ENCODE measurements around the gene GUCA2B.
A peak's percentile ranks its signal among the peaks of the same experiment; 100 is the strongest.

GUCA2B gene

GRCh38 chr1:42142894-42143675 is 10.1 kb upstream of the GUCA2B start:
- no peak for DNase-seq (ENCODE audit: extremely low read depth in 1 of 2, low read depth in 1 of 2)

- DNase-seq (ENCODE audit: extremely low read depth in 1 of 2, low read depth in 1 of 2) = no peak
Measured at GRCh38 chr1:42143896-42144710, 9.1 kb upstream of the GUCA2B start.

- no peak for DNase-seq (ENCODE audit: extremely low read depth in 1 of 2, low read depth in 1 of 2)
Measured at GRCh38 chr1:42144711-42145388, 8.4 kb upstream of the GUCA2B start.

- no peak for DNase-seq (ENCODE audit: extremely low read depth in 1 of 2, low read depth in 1 of 2)
Measured at GRCh38 chr1:42145389-42145716, 7.9 kb upstream of the GUCA2B start.

GRCh38 chr1:42145764-42146625 is 7.2 kb upstream of the GUCA2B start:
- DNase-seq (ENCODE audit: extremely low read depth in 1 of 2, low read depth in 1 of 2) = no peak

GRCh38 chr1:42146626-42147320 is 6.4 kb upstream of the GUCA2B start:
- peak; percentile 4 to 43 for DNase-seq (ENCODE audit: extremely low read depth in 1 of 2, low read depth in 1 of 2)

GRCh38 chr1:42148166-42148565 is 5.0 kb upstream of the GUCA2B start:
- no peak for DNase-seq (ENCODE audit: extremely low read depth in 1 of 2, low read depth in 1 of 2)

GRCh38 chr1:42150651-42151050 is 2.6 kb upstream of the GUCA2B start:
- DNase-seq (ENCODE audit: extremely low read depth in 1 of 2, low read depth in 1 of 2) = no peak

- DNase-seq (ENCODE audit: extremely low read depth in 1 of 2, low read depth in 1 of 2) = no peak
Measured at GRCh38 chr1:42152119-42152518, 1.1 kb upstream of the GUCA2B start.

GRCh38 chr1:42153624-42154023 is 414 bp downstream of the GUCA2B start:
- no peak for DNase-seq (ENCODE audit: extremely low read depth in 1 of 2, low read depth in 1 of 2)

- DNase-seq (ENCODE audit: extremely low read depth in 1 of 2, low read depth in 1 of 2) = no peak
Measured at GRCh38 chr1:42154685-42155084, 1.5 kb downstream of the GUCA2B start.

- DNase-seq (ENCODE audit: extremely low read depth in 1 of 2, low read depth in 1 of 2) = no peak
Measured at GRCh38 chr1:42155362-42155761, 2.2 kb downstream of the GUCA2B start.

GRCh38 chr1:42157667-42158066 is 4.5 kb downstream of the GUCA2B start:
- DNase-seq (ENCODE audit: extremely low read depth in 1 of 2, low read depth in 1 of 2) = no peak

- no peak for DNase-seq (ENCODE audit: extremely low read depth in 1 of 2, low read depth in 1 of 2)
Measured at GRCh38 chr1:42158189-42158588, 5.0 kb downstream of the GUCA2B start.

- DNase-seq (ENCODE audit: extremely low read depth in 1 of 2, low read depth in 1 of 2) = no peak
Measured at GRCh38 chr1:42162181-42162580, 9.0 kb downstream of the GUCA2B start.

- no peak for DNase-seq (ENCODE audit: extremely low read depth in 1 of 2, low read depth in 1 of 2)
Measured at GRCh38 chr1:42163114-42163513, 9.9 kb downstream of the GUCA2B start.

GRCh38 chr1:42163536-42164503 is 10.6 kb downstream of the GUCA2B start:
- no peak for DNase-seq (ENCODE audit: extremely low read depth in 1 of 2, low read depth in 1 of 2)

GRCh38 chr1:42164551-42165420 is 11.6 kb downstream of the GUCA2B start, which contains the start of gene GUCA2A:
GUCA2A (minus strand) TSS chr1:42164745; CDS start chr1:42164712, 33 bp downstream.
- DNase-seq (ENCODE audit: extremely low read depth in 1 of 2, low read depth in 1 of 2) = no peak

Measured in stimulated activated CD8-positive, alpha-beta memory T cell treated with anti-CD3 and anti-CD28 coated beads, Interleukin-7, amount 100 ng/mL, for 48 hours (primary cell).